Cardiac ventricle fibroblast (primary cell): ENCODE data around the gene MSRB1. TPM values are rescaled to one million over a fixed set of nuclear protein-coding genes. Genes with fewer than 3 reads are reported as not detected.

Source experiments
- total RNA-seq: library from RNA; depleted of rRNA; stranded (reverse); fragments of >200 nt; gene quantifications from 2 replicates; pipeline ENCODE4 v1.2.3, GENCODE V29; 2015

MSRB1 gene
- 17.0 and 17.8 TPM in 2 replicates for total RNA-seq

DNA sequence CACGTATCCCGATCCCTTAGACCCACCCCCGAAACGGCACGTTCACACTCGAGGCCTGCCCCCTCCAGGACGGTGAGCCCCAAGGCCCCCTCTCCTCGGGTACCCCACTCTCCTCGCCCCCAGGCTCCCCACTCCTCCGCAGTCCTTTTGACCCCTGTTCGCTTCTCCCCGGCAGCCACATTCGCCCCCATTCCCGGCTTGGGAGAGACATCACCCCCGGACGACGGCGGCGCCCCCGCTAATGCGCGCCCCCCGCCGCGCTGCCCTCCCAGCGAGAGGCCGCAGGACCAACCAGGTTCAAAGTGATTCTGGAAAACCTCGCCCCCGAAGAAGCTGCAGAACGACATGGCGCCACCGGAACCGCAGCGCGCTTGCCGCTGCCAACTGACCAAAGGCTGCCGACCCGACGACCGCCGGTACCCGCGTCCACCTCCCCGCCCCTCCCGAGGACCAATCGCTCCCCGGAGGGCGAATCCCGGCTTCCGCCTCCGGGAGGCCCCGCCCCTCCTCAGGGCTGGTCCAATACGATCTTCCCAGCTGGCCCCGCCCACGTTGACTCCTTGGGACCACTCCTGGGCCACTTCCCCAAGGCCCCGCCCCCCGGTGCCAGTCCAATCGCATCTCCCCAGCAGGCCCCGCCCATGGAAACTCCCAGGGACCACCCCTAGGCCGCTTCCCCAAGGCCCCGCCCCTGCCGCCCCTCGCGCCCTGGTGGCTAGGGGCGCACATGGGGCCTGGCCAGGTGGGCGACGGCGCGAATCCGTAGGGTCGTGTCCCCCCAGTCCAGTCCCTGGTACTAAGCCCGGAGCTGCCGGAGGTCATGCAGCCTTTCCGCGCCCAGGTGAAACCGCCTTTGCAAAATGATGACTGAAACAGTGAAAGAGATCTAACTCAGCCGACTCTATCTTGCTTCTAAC lies at the start of gene MSRB1:
Gene MSRB1 (minus strand): TSS at position 390 of the 917 bp plus-strand sequence. CDS start 43 bp downstream, at position 347.

DNA sequence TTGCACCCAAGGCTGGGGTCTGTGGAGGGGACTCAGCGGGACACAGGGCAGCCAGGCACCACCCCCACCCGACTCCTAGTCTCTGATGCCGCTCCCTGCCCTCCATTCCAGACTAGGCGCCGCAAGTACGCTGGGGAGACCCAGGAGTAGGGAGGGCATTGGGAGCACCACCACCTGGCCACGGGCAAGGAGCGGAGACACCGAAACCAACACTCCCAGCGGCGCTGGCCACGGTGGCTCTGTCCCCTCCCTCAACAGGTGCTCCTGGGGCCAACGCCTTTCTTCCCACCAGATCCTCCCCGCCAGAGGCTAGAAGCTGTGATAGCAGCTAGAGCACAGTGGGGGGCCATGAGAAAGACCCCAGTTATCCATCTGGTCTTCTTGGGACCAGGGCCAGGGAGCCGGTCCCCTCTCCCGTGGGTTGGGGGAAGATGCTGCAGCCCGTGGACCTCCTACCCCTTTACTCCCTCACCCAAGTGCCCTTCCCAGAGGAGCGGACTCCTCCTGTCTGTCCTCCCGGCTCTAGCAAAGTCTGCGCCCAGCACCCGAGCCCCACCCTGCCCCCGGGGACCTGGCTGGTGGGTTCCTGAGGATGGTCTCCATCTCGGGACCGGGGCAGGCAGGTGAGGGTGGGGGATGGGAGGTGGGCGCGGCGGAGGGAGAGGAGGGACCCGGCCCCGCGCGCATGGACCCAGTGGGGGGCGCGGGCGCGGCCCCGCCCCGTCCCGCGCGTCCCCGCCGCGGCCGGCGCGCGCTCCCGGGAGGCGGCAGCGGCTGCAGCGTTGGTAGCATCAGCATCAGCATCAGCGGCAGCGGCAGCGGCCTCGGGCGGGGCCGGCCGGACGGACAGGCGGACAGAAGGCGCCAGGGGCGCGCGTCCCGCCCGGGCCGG lies 46.5 kb upstream of the MSRB1 start, which contains the start of gene SYNGR3:
Gene SYNGR3 (plus strand): TSS at position 762 of the 892 bp plus-strand sequence. CDS start 133 bp downstream, outside the sequence.

DNA sequence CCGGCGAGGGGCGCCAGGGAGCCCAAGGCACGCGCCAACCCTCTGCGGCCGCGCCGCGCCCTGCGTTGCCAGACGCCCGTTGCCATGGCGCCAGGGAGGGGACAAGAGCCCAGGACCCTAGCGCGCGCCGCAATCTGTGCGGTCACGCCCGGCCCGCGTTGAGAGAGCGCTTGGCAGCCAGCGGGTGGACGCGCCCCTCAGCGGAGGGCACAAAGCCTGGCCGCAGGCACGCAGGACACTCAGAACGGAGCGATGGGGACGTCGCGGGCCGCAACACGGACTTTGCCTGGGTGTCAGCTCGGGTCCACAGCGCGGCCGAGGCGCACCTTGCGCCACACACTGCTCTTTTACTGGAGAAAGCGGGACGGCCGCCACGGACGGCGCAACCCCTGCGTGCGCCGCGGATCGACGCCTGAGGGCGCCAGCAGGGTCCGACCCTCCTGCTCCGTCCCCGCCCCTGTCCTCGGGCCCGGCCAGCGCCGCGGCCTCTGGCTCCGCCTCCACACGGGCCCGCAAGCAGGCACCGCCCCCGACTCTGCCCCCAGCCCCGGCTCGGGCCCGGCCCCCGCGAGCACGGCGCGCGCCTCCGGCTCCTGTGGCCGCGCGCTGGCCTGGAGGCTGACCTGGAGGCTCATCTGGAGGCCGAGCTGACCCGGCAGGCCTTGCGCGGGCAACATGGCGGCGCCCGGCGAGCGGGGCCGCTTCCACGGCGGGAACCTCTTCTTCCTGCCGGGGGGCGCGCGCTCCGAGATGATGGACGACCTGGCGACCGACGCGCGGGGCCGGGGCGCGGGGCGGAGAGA lies 40.7 kb upstream of the MSRB1 start, which contains the start of gene GFER:
Gene GFER (plus strand): TSS at position 650 of the 803 bp plus-strand sequence. CDS start 26 bp downstream, at position 676.

DNA sequence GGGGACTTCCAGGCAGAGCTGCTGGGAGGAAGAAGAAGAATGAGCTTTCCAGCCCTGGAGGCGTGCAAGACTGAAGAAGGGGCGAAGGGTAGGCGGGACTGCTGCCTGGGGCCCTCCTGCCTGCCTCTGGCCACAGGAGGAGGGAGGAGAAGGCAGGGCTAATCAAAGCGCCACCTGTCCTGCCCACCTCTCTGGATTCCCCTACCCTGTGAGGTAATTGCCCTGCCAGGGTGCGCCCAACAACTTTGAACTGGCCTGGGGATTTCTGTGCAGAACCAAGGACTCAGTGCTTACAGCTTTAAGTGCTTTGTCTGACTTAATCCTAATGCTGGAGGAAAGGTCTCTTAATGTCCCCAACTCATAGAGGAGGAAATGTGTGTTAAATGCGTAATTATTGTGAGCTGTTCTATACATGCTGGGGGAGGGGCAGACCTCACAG lies 38.4 kb upstream of the MSRB1 start, which contains the start of gene NOXO1:
Gene NOXO1 (minus strand): TSS at position 72 of the 439 bp plus-strand sequence. CDS start 290 bp downstream, outside the sequence.

DNA sequence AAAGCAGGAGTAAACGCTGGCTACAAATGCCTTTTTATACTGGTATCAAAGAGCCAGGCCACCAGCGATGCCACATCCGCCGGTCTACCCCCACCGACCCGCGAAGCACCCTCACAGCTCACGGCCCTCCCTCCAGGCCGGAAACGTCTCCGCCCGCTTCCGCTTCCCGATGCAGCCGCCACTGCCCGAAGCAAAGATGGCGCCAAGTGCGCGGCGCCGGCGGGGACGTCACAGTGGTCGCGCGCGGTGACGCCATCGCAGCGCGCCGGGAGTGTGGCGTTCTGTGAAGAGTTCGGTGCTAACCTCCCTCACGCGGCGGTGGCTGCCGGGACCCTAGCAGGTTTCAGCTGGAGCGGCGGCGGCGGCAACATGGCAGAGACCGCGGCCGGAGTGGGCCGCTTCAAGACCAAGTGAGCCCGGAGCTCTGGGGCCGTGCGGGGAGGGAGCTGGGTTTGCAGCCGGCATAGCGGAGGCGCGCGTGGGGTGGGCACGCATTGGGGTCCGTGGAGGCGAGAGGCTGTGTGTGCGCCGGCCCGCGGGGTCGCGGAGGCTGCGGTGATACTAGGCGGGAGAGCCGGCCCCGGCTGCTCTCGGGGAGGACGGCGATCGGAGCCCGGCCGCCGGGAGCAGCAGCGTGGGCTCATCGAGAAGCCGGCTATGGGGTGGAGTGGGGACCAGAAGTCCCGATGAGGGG lies 28.9 kb upstream of the MSRB1 start, which contains the start of gene TBL3:
Gene TBL3 (plus strand): TSS at position 258 of the 694 bp plus-strand sequence. CDS start 112 bp downstream, at position 370.

GRCh38 chr16:1966460-1966859 lies 23.5 kb upstream of the MSRB1 start, which contains the start of gene RNF151:
RNF151 (plus strand) TSS chr16:1966856; CDS start chr16:1966882, 26 bp downstream.

DNA sequence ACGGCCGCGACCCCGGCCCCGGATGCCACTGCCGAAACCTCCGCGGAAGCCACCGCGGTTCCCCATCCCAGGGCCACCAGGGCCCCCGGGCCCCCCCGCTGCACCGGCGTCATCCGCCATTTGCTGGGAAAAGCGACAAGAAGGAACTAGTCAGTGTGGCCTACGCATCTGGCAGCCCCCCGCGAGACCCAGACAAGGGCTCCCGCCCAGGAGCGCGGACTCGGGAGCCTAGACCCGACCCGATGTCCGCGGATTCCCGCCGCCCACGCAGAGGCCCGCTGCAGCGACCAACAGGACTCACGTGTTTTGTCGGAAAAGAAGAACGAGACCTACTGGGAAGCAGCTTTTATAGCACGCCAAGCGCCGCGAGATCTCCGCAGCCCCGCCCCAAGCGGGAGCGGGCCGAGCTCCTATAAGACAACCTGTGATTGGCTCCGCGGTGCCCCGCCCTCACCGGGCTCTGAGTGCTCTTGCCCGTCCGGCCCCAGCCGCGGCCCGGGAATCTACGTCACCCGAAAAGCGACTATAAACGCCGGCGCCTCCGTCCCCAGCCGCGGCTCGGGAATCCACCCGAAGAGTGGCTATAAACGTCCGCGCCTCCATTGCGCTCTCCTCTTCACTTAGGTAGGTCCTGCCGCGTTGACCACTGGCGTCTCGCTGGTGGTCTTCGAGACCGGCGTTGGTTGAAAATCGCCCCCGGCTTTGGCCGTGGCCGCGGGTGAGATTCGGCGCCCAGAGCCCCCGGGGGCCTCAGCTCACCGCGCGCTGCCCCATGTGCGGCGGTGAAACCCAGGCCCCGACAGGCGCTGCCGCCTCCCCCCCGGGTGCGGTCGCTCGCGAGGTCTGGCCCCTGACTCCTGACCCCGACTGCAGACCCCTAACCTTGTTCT lies 21.8 kb upstream of the MSRB1 start, which contains the start of gene RPS2:
Gene RPS2 (minus strand): TSS at position 321 of the 890 bp plus-strand sequence. CDS start 201 bp downstream, at position 120.

GRCh38 chr16:1959269-1960039 lies 16.5 kb upstream of the MSRB1 start, which contains the start of gene NDUFB10:
NDUFB10 (plus strand) TSS chr16:1959538; CDS start chr16:1959625, 87 bp downstream.

GRCh38 chr16:1918351-1919326 lies 24.4 kb downstream of the MSRB1 start, which contains the start of gene HS3ST6:
HS3ST6 (minus strand) TSS chr16:1918415; CDS start chr16:1918323, 92 bp downstream.

Other genes with a start within 250 kb of the MSRB1 start
- gene MAPK8IP3, start 237.0 kb downstream of the MSRB1 start, total RNA-seq = 13.9 and 16.6 TPM in 2 replicates
- 61.7 and 65.7 TPM in 2 replicates for gene NME3, start 171.7 kb downstream of the MSRB1 start, total RNA-seq
- gene EME2, start 170.4 kb downstream of the MSRB1 start, total RNA-seq = 2.6 and 3.7 TPM in 2 replicates
- gene MRPS34, start 170.1 kb downstream of the MSRB1 start, total RNA-seq = 83.6 and 89.1 TPM in 2 replicates
- gene SPSB3, start 160.6 kb downstream of the MSRB1 start, total RNA-seq = 22.7 and 34.8 TPM in 2 replicates
- 61.6 and 65.2 TPM in 2 replicates for gene NUBP2, start 160.2 kb downstream of the MSRB1 start, total RNA-seq
- not detected in 2 replicates for gene IGFALS, start 149.5 kb downstream of the MSRB1 start, total RNA-seq
- gene HAGH, start 116.4 kb downstream of the MSRB1 start, total RNA-seq = 13.4 and 28.5 TPM in 2 replicates
- gene FAHD1, start 116.0 kb downstream of the MSRB1 start, total RNA-seq = 38.5 and 44.2 TPM in 2 replicates
- gene MEIOB, start 71.0 kb downstream of the MSRB1 start, total RNA-seq = not detected in 2 replicates
- gene HS3ST6, start 24.8 kb downstream of the MSRB1 start, total RNA-seq = not detected in 2 replicates
- gene RPL3L, start 11.5 kb upstream of the MSRB1 start, total RNA-seq = not detected in 2 replicates
- 198 and 225 TPM in 2 replicates for gene NDUFB10, start 16.3 kb upstream of the MSRB1 start, total RNA-seq
- 2,905 and 3,262 TPM in 2 replicates for gene RPS2, start 21.6 kb upstream of the MSRB1 start, total RNA-seq
- gene RNF151, start 23.7 kb upstream of the MSRB1 start, total RNA-seq = not detected in 2 replicates
- 32.6 and 34.3 TPM in 2 replicates for gene TBL3, start 28.9 kb upstream of the MSRB1 start, total RNA-seq
- not detected in 2 replicates for gene NOXO1, start 38.3 kb upstream of the MSRB1 start, total RNA-seq
- gene GFER, start 41.0 kb upstream of the MSRB1 start, total RNA-seq = 14.4 and 17.3 TPM in 2 replicates
- gene SYNGR3, start 46.8 kb upstream of the MSRB1 start, total RNA-seq = 0.78 and 4.2 TPM in 2 replicates
- gene ZNF598, start 66.6 kb upstream of the MSRB1 start, total RNA-seq = 39.7 and 51.4 TPM in 2 replicates
- gene NPW, start 76.6 kb upstream of the MSRB1 start, total RNA-seq = 2.9 and 6.9 TPM in 2 replicates
- 35.2 and 46.3 TPM in 2 replicates for gene NHERF2, start 83.7 kb upstream of the MSRB1 start, total RNA-seq
- 13.9 and 17.2 TPM in 2 replicates for gene NTHL1, start 104.6 kb upstream of the MSRB1 start, total RNA-seq
- 51.2 and 53.6 TPM in 2 replicates for gene TSC2, start 104.8 kb upstream of the MSRB1 start, total RNA-seq
- 85.9 and 91.5 TPM in 2 replicates for gene PKD1, start 192.7 kb upstream of the MSRB1 start, total RNA-seq
- not detected in 2 replicates for gene RAB26, start 205.4 kb upstream of the MSRB1 start, total RNA-seq
- gene TRAF7, start 212.6 kb upstream of the MSRB1 start, total RNA-seq = 52.4 and 66.5 TPM in 2 replicates